Measurements from ENCODE around the gene GOLM1. TPM values are rescaled to one million over a fixed set of nuclear protein-coding genes. Genes with fewer than 3 reads are reported as not detected.

GOLM1 gene
- total and polyA plus RNA-seq, 2 donors (not counting 1 experiment from before 2014, with no cell fraction given): 0.54 TPM; not detected in 1

DNA sequence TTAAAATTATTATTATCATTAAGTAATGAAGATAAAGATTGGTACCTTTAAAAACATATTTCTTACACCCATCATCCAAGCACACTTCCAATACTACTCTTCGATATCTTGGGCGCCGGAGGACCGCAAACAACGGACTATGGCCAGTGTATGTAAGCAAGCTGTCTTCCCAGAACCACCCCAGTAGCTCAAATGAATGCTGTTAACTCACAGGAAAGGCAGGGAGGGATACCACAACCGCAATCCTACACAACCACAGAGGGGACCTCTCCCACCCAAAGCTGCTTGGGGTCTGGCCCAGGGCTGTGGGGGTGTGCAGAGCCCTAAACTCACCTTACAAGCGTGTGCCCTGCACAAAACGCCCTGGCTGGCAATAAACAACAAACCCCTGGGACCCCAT is 20.6 kb downstream of the GOLM1 start:
- H2AFZ ChIP-seq (ENCODE audit: insufficient read depth, low read depth, low read length, poor library complexity, severe bottlenecking): no peak overlapping the region
- no peaks in the 10 kb centered on the region for H3K4me1 Mint-ChIP-seq
- WGBS (ENCODE audit: insufficient coverage): 88% methylated on average over 8 of the region's 8 CpGs
- no peak for DNase-seq
- H3K9me3 ChIP-seq (ENCODE audit: control extremely low read depth in 1 of 3, control insufficient read depth in 2 of 3, insufficient read depth in 1 of 3, low read length in 2 of 3): no peaks in the 10 kb centered on the region
- H3K4me3 ChIP-seq (ENCODE audit: control extremely low read depth in 1 of 5, extremely low read depth in 1 of 5, insufficient read depth in 1 of 5, low read depth in 2 of 5, low read length in 4 of 5): no peak overlapping the region
- intact Hi-C loops (cut with micrococcal nuclease): no loop called here
- H3K27ac Mint-ChIP-seq: no peak overlapping the region
- no peak for ATAC-seq (ENCODE audit: low read depth)
- TF ChIP-seq CTCF (IDR thresholded peaks at IDR 0.05) (no peak), EZH2 (IDR thresholded peaks at IDR 0.05; ENCODE audit: borderline replicate concordance, insufficient read depth, low read depth, low read length, poor library complexity, severe bottlenecking) (no peak)
- no peaks in the 10 kb centered on the region for H3K9me3 Mint-ChIP-seq (ENCODE audit: insufficient read depth)
- no peaks in the 10 kb centered on the region for H3K27me3 Mint-ChIP-seq
- POLR2A ChIA-PET: no interaction called here
- no peaks in the 10 kb centered on the region for H4K20me1 ChIP-seq (ENCODE audit: control insufficient read depth, insufficient read depth, low read length, poor library complexity, severe bottlenecking)
- H3K79me2 ChIP-seq (ENCODE audit: control insufficient read depth, insufficient read depth, low read length): no peaks in the 10 kb centered on the region
- H3K27ac ChIP-seq (ENCODE audit: low read length in 2 of 2): no peak overlapping the region
- H3K4me2 ChIP-seq (replicated peaks; ENCODE audit: low read depth, low read length, poor library complexity, severe bottlenecking): no peak overlapping the region
- H3K9ac ChIP-seq (ENCODE audit: low read length): no peak overlapping the region
- H3K36me3 ChIP-seq (replicated peaks in 1 of 2; ENCODE audit: control extremely low read depth in 1 of 2, control insufficient read depth in 1 of 2, extremely low read depth in 1 of 2, insufficient read depth in 2 of 2, low read length in 1 of 2): no peaks in the 10 kb centered on the region
- no peak overlapping the region for H3K4me3 Mint-ChIP-seq
- no peaks in the 10 kb centered on the region for H3K27me3 ChIP-seq (replicated peaks in 1 of 4; ENCODE audit: control extremely low read depth in 1 of 4, control insufficient read depth in 3 of 4, insufficient read depth in 4 of 4, low read length in 3 of 4)
- CTCF ChIA-PET: no interaction called here
- H3K4me1 ChIP-seq (ENCODE audit: control insufficient read depth in 2 of 2, insufficient read depth in 2 of 2, low read length in 2 of 2): no peaks in the 10 kb centered on the region

DNA sequence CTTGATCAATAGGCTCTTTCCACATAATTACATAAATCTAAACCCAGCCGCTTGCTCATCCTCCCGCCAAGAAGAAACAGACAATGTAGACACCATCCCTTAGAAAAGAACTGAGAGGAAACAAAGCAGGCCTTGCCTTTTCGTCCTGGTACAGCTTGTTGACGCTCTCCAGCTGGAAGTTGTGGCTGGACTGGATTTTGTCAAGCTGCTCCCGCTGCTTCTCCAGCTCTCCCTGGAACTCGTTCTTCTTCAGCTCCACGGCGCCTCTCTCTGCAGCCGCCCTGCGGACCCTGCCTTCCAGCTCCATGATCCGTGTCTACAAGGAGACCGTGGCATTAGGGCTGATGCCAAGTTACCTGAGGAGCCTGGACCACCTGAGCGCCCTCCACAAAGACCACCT is 22.1 kb downstream of the GOLM1 start:
- no peaks in the 10 kb centered on the region for H3K27me3 Mint-ChIP-seq
- POLR2A ChIA-PET: no interaction called here
- Histone ChIP-seq H3K9me3 (ENCODE audit: control extremely low read depth in 1 of 3, control insufficient read depth in 2 of 3, insufficient read depth in 1 of 3, low read length in 2 of 3) (no peaks in the 10 kb centered on the region), H3K79me2 (ENCODE audit: control insufficient read depth, insufficient read depth, low read length) (no peaks in the 10 kb centered on the region), H2AFZ (ENCODE audit: insufficient read depth, low read depth, low read length, poor library complexity, severe bottlenecking) (no peak overlapping the region), H3K36me3 (replicated peaks in 1 of 2; ENCODE audit: control extremely low read depth in 1 of 2, control insufficient read depth in 1 of 2, extremely low read depth in 1 of 2, insufficient read depth in 2 of 2, low read length in 1 of 2) (no peaks in the 10 kb centered on the region), H3K4me3 (ENCODE audit: control extremely low read depth in 1 of 5, extremely low read depth in 1 of 5, insufficient read depth in 1 of 5, low read depth in 2 of 5, low read length in 4 of 5) (no peak overlapping the region), H3K27me3 (replicated peaks in 1 of 4; ENCODE audit: control extremely low read depth in 1 of 4, control insufficient read depth in 3 of 4, insufficient read depth in 4 of 4, low read length in 3 of 4) (no peaks in the 10 kb centered on the region), H3K4me2 (replicated peaks; ENCODE audit: low read depth, low read length, poor library complexity, severe bottlenecking) (no peak overlapping the region), H3K4me1 (ENCODE audit: control insufficient read depth in 2 of 2, insufficient read depth in 2 of 2, low read length in 2 of 2) (no peaks in the 10 kb centered on the region), H4K20me1 (ENCODE audit: control insufficient read depth, insufficient read depth, low read length, poor library complexity, severe bottlenecking) (no peaks in the 10 kb centered on the region), H3K27ac (ENCODE audit: low read length in 2 of 2) (no peak overlapping the region), H3K9ac (ENCODE audit: low read length) (no peak overlapping the region)
- no peaks in the 10 kb centered on the region for H3K9me3 Mint-ChIP-seq (ENCODE audit: insufficient read depth)
- TF ChIP-seq CTCF (IDR thresholded peaks at IDR 0.05): no peak
- TF ChIP-seq EZH2 (IDR thresholded peaks at IDR 0.05; ENCODE audit: borderline replicate concordance, insufficient read depth, low read depth, low read length, poor library complexity, severe bottlenecking): no peak
- DNase-seq (no peak), ATAC-seq (ENCODE audit: low read depth) (no peak)
- no peaks in the 10 kb centered on the region for H3K4me1 Mint-ChIP-seq
- CTCF ChIA-PET: no interaction called here
- no peak overlapping the region for H3K27ac Mint-ChIP-seq
- H3K4me3 Mint-ChIP-seq: no peak overlapping the region
- intact Hi-C loops (cut with micrococcal nuclease): no loop called here
- WGBS (ENCODE audit: insufficient coverage): 96% methylated on average over 11 of the region's 13 CpGs
